ENCODE results near the gene USP22.
A peak's percentile ranks its signal among the peaks of the same experiment; 100 is the strongest.

Gene USP22

GRCh38 chr17:20999044-20999573 is 43.7 kb downstream of the USP22 start:
- no peak for DNase-seq

GRCh38 chr17:20998571-20999043 is 44.2 kb downstream of the USP22 start:
- no peak for DNase-seq

GRCh38 chr17:20997711-20998570 is 44.9 kb downstream of the USP22 start:
- no peak for DNase-seq

GRCh38 chr17:20996724-20997615 is 45.8 kb downstream of the USP22 start:
- DNase-seq: no peak

- no peak for DNase-seq
Measured at GRCh38 chr17:20995873-20996723, 46.7 kb downstream of the USP22 start.

GRCh38 chr17:20995164-20995872 is 47.5 kb downstream of the USP22 start:
- no peak for DNase-seq

- DNase-seq: no peak
Measured at GRCh38 chr17:20994779-20995149, 48.0 kb downstream of the USP22 start.

- DNase-seq: no peak
Measured at GRCh38 chr17:20993863-20994778, 48.7 kb downstream of the USP22 start.

GRCh38 chr17:20992987-20993862 is 49.6 kb downstream of the USP22 start:
- peak; percentile 68 for DNase-seq

GRCh38 chr17:20992416-20992815 is 50.4 kb downstream of the USP22 start:
- no peak for DNase-seq

GRCh38 chr17:20991276-20992037 is 51.4 kb downstream of the USP22 start:
- no peak for DNase-seq

GRCh38 chr17:20989991-20990855 is 52.6 kb downstream of the USP22 start:
- DNase-seq: no peak

- DNase-seq: no peak
Measured at GRCh38 chr17:20989481-20989880, 53.3 kb downstream of the USP22 start.

- DNase-seq: no peak
Measured at GRCh38 chr17:20988896-20989295, 53.9 kb downstream of the USP22 start.

- no peak for DNase-seq
Measured at GRCh38 chr17:20988001-20988636, 54.7 kb downstream of the USP22 start.

- DNase-seq: no peak
Measured at GRCh38 chr17:20987511-20987910, 55.3 kb downstream of the USP22 start.

- DNase-seq: no peak
Measured at GRCh38 chr17:20986767-20987510, 55.9 kb downstream of the USP22 start.
